ENCODE measurements around the gene SALL3.

Gene SALL3

DNA sequence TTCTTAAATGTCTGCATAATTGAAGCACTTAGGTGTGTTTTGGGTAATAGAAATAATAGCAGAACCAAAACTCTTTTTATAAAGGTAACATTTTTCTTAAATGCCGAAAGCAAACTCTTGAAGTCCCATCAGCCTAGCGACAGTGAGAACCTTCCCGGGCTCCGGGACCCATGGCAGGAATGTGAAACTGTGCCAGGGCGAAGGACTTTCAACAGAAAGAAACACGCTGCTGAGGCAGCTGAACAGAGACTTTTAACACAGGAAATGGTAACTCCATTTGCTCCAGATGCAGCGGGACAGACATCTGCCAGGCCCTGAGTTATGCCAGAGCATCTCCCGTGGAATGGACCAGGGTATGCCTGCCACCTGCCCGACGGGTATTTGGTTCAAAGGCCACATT is 34.3 kb downstream of the SALL3 start:
- Mint-ChIP-seq H3K4me1 (no peaks in the 10 kb centered on the region), H3K27me3 (ENCODE audit: low read depth, poor library complexity) (no peaks in the 10 kb centered on the region), H3K9me3 (no peaks in the 10 kb centered on the region), H3K27ac (no peak overlapping the region), H3K36me3 (ENCODE audit: low read depth) (no peaks in the 10 kb centered on the region), H3K4me3 (no peak overlapping the region)
- no peak for DNase-seq
- TF ChIP-seq CTCF (IDR thresholded peaks at IDR 0.05), result no peak

- H3K36me3 Mint-ChIP-seq (ENCODE audit: low read depth), result no peaks in the 10 kb centered on the region
- H3K9me3 Mint-ChIP-seq, result peaks cover 12% of the 10 kb centered on the region
- no peak overlapping the region for H3K4me3 Mint-ChIP-seq
- no peak for DNase-seq
- H3K27ac Mint-ChIP-seq, result no peak overlapping the region
- H3K27me3 Mint-ChIP-seq (ENCODE audit: low read depth, poor library complexity), result peaks cover 3% of the 10 kb centered on the region
- TF ChIP-seq CTCF (IDR thresholded peaks at IDR 0.05), result no peak
- H3K4me1 Mint-ChIP-seq, result peaks cover 5% of the 10 kb centered on the region
These were observed 39.3 kb downstream of the SALL3 start for GRCh38 chr18:79018911-79019310.

- Mint-ChIP-seq H3K4me3 (no peak overlapping the region), H3K4me1 (peaks cover 5% of the 10 kb centered on the region), H3K27ac (no peak overlapping the region), H3K36me3 (ENCODE audit: low read depth) (no peaks in the 10 kb centered on the region), H3K9me3 (peaks cover 15% of the 10 kb centered on the region), H3K27me3 (ENCODE audit: low read depth, poor library complexity) (peaks cover 3% of the 10 kb centered on the region)
- TF ChIP-seq CTCF (IDR thresholded peaks at IDR 0.05), result no peak
- no peak for DNase-seq
These were observed 40.3 kb downstream of the SALL3 start for GRCh38 chr18:79019881-79020280.

DNA sequence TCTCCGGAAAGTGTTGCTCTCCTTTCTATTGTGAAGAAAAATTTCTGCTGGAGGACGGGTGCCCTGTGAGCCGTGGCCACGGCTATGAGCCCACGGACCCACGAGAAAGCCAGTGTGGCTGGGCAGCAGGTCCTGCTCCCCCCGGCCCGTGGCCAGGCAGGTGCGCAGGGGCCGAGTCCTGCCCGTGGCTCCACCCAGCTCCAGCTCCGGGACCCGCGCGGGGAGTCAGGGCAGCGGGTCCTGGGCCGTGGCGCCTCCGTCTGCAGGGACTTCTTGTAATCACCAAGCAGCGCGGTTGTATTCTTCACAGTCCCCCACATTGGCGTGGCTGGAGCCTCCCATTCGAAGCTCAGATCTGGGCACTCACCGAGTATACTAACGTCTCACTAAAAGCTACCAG is 43.0 kb downstream of the SALL3 start:
- Mint-ChIP-seq H3K9me3 (peaks cover 28% of the 10 kb centered on the region), H3K4me1 (peaks cover 5% of the 10 kb centered on the region), H3K36me3 (ENCODE audit: low read depth) (no peaks in the 10 kb centered on the region), H3K27me3 (ENCODE audit: low read depth, poor library complexity) (peaks cover 3% of the 10 kb centered on the region), H3K27ac (no peak overlapping the region), H3K4me3 (no peak overlapping the region)
- no peak for DNase-seq
- TF ChIP-seq CTCF (IDR thresholded peaks at IDR 0.05), result no peak

DNA sequence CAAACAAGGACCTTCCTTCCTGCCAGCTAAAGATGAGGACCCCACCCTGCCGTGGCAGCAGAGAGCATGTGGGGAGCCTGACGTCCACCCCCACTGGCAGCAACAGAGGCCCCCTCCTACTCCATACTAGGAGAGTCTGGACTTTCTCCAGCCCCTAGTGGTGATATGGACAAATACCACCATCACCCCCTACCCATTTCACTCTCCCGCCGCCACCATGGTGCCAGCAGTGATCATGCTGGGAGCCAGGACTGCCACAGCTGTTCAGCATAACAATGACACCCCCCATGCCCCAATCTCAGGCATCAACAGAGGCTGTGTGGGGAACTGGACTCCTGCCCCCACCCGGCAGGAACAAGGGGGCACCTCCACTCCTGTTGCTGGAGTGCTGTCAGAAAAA is 46.9 kb downstream of the SALL3 start:
- H3K36me3 Mint-ChIP-seq (ENCODE audit: low read depth), result no peaks in the 10 kb centered on the region
- H3K9me3 Mint-ChIP-seq, result peaks cover 54% of the 10 kb centered on the region
- no peak for TF ChIP-seq CTCF (IDR thresholded peaks at IDR 0.05)
- DNase-seq, result no peak
- peaks cover 3% of the 10 kb centered on the region for H3K27me3 Mint-ChIP-seq (ENCODE audit: low read depth, poor library complexity)
- no peaks in the 10 kb centered on the region for H3K4me1 Mint-ChIP-seq
- no peak overlapping the region for H3K27ac Mint-ChIP-seq
- no peak overlapping the region for H3K4me3 Mint-ChIP-seq

GRCh38 chr18:79030680-79031079 is 51.1 kb downstream of the SALL3 start:
- no peaks in the 10 kb centered on the region for H3K4me1 Mint-ChIP-seq
- no peaks in the 10 kb centered on the region for H3K27me3 Mint-ChIP-seq (ENCODE audit: low read depth, poor library complexity)
- H3K27ac Mint-ChIP-seq, result no peak overlapping the region
- no peak for TF ChIP-seq CTCF (IDR thresholded peaks at IDR 0.05)
- DNase-seq, result no peak
- no peak overlapping the region for H3K4me3 Mint-ChIP-seq
- no peaks in the 10 kb centered on the region for H3K36me3 Mint-ChIP-seq (ENCODE audit: low read depth)
- H3K9me3 Mint-ChIP-seq, result peaks cover 52% of the 10 kb centered on the region

All from nephron progenitor cell (in vitro differentiated cells).